ENCODE data around the gene PXT1. TPM values are rescaled to one million over a fixed set of nuclear protein-coding genes. Genes with fewer than 3 reads are reported as not detected.

PXT1 gene
- total RNA-seq, 1 donor from 2014 or later: not detected

DNA sequence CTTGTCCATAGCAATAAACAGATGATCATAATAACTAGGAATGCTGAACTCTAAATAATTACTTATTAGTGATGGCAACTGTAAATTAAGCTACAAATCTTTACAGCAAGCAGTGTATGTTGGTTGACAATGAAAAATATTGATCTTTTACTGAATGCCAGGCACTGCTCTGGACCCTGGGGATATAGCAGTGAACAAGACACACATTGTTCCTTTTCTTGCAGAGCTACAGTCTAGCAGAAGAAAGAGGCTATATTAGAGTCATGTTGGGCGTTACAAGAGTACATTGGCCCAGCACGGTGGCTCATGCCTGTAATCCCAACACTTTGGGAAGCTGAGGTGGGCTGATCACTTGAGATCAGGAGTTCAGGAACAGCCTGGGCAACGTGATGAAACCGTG lies 11.5 kb downstream of the PXT1 start:
- Mint-ChIP-seq H3K36me3 (no peaks in the 10 kb centered on the region), H3K9me3 (peaks cover 5% of the 10 kb centered on the region), H3K27ac (no peak overlapping the region), H3K4me3 (no peak overlapping the region), H3K27me3 (ENCODE audit: low read depth) (no peaks in the 10 kb centered on the region), H3K4me1 (peaks cover 7% of the 10 kb centered on the region)
- no peak for DNase-seq (ENCODE audit: low spot score in 2 of 2, unreplicated experiment in 2 of 2)
- TF ChIP-seq, protein P1, sequence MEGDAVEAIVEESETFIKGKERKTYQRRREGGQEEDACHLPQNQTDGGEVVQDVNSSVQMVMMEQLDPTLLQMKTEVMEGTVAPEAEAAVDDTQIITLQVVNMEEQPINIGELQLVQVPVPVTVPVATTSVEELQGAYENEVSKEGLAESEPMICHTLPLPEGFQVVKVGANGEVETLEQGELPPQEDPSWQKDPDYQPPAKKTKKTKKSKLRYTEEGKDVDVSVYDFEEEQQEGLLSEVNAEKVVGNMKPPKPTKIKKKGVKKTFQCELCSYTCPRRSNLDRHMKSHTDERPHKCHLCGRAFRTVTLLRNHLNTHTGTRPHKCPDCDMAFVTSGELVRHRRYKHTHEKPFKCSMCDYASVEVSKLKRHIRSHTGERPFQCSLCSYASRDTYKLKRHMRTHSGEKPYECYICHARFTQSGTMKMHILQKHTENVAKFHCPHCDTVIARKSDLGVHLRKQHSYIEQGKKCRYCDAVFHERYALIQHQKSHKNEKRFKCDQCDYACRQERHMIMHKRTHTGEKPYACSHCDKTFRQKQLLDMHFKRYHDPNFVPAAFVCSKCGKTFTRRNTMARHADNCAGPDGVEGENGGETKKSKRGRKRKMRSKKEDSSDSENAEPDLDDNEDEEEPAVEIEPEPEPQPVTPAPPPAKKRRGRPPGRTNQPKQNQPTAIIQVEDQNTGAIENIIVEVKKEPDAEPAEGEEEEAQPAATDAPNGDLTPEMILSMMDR (IDR thresholded peaks at IDR 0.05; ENCODE audit: unreplicated experiment): no peak

DNA sequence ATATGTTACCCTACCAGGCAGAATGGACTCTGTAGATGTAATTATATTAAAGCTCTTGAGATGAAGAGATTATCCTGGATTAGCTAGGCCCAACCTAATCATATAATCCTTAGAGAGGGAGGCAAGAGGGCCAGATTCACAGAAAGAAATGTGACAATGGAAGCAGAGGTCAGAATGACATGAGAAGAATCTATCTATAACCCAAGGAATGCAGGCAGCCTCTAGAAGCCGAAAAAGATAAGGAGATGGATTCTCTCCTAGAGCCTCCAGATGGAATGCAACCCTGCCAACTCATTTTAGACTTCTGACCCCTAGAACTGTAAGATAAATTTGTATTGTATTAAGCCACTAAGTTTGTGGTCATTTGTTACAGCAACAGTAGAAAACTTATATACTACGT lies 12.3 kb downstream of the PXT1 start:
- DNase-seq (ENCODE audit: low spot score in 2 of 2, unreplicated experiment in 2 of 2): no peak
- no peaks in the 10 kb centered on the region for H3K27me3 Mint-ChIP-seq (ENCODE audit: low read depth)
- TF ChIP-seq, protein P1 (IDR thresholded peaks at IDR 0.05; ENCODE audit: unreplicated experiment): no peak
- H3K27ac Mint-ChIP-seq: peak overlapping the region; percentile 28
- peaks cover 5% of the 10 kb centered on the region for H3K9me3 Mint-ChIP-seq
- H3K4me1 Mint-ChIP-seq: peaks cover 7% of the 10 kb centered on the region
- H3K36me3 Mint-ChIP-seq: no peaks in the 10 kb centered on the region
- no peak overlapping the region for H3K4me3 Mint-ChIP-seq

DNA sequence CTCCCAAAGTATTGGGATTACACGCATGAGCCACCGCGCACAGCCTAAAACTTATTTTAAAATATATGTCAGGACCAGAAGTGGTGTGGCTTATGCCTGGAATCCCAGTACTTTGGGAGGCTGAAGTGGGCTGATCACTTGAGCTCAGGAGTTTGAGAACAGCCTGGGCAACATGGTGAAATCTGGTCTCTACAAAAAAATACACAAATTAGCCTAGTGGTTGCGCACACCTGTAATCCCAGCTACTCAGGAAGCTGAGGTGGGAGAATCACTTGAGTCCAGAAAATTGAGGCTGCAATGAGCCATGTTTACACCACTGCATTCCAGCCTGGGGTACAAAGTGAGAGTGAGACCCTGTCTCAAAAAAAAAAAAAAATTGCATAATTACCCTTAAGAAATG lies 13.7 kb downstream of the PXT1 start:
- H3K36me3 Mint-ChIP-seq: no peaks in the 10 kb centered on the region
- peaks cover 5% of the 10 kb centered on the region for H3K9me3 Mint-ChIP-seq
- TF ChIP-seq, protein P1 (IDR thresholded peaks at IDR 0.05; ENCODE audit: unreplicated experiment): no peak
- H3K27me3 Mint-ChIP-seq (ENCODE audit: low read depth): no peaks in the 10 kb centered on the region
- peaks cover 11% of the 10 kb centered on the region for H3K4me1 Mint-ChIP-seq
- no peak overlapping the region for H3K27ac Mint-ChIP-seq
- no peak overlapping the region for H3K4me3 Mint-ChIP-seq
- DNase-seq (ENCODE audit: low spot score in 2 of 2, unreplicated experiment in 2 of 2): no peak

- no peak overlapping the region for H3K27ac Mint-ChIP-seq
- H3K4me3 Mint-ChIP-seq: no peak overlapping the region
- DNase-seq (ENCODE audit: low spot score in 2 of 2, unreplicated experiment in 2 of 2): no peak
- TF ChIP-seq, protein P1 (IDR thresholded peaks at IDR 0.05; ENCODE audit: unreplicated experiment): no peak
- H3K4me1 Mint-ChIP-seq: peaks cover 13% of the 10 kb centered on the region
- no peaks in the 10 kb centered on the region for H3K27me3 Mint-ChIP-seq (ENCODE audit: low read depth)
- H3K36me3 Mint-ChIP-seq: no peaks in the 10 kb centered on the region
- H3K9me3 Mint-ChIP-seq: no peaks in the 10 kb centered on the region
Observed at GRCh38 chr6:36426622-36427021, 16.0 kb downstream of the PXT1 start.

DNA sequence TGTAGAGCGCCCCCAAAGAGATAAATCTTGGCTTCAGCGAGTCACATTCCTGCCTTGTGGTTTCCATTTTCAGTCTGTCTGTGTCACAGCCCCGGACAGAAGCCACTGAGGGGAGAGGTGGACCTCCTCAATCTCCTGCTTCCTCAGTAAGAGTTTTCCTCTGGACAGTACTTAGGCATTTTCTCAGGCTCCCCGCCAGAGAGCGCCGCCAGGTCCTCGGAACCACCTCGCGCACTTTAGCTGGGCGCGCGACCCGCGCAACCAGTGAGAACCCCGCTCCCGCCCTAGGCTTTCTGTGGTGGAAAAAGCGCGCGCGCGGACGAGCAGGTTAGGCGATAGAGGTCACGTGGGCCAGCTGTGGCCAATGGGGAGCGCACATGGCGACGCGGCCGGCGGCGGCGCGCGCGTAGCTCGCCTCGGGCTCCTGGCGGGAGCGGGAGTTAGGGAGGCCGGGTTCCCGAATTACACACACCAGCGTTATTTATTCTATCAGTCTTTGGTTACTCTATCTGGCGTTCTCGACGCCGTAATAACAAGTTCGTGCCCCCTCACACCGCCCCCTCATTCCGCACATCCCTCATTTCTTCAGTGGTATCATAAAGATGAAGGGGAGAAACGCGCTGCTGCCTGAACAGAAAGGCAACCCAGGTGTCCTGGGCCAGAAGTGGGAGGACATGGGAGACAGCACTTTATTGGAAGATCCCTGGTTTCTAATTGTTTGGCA lies 19.4 kb downstream of the PXT1 start:
- TF ChIP-seq, protein P1 (IDR thresholded peaks at IDR 0.05; ENCODE audit: unreplicated experiment): peak; percentile 30
- H3K4me1 Mint-ChIP-seq: peaks cover 20% of the 10 kb centered on the region
- peak; percentile 98 to 99 for DNase-seq (ENCODE audit: low spot score in 2 of 2, unreplicated experiment in 2 of 2)
- H3K4me3 Mint-ChIP-seq: peak overlapping the region; percentile 76
- H3K27me3 Mint-ChIP-seq (ENCODE audit: low read depth): no peaks in the 10 kb centered on the region
- H3K27ac Mint-ChIP-seq: peak overlapping the region; percentile 93
- H3K36me3 Mint-ChIP-seq: no peaks in the 10 kb centered on the region
- H3K9me3 Mint-ChIP-seq: peaks cover 3% of the 10 kb centered on the region

Measured in mesothelial cell of epicardium (in vitro differentiated cells).